GM12873 (cell line): ENCODE measurements around the gene SKAP2.
A peak's percentile ranks its signal among the peaks of the same experiment; 100 is the strongest.

Source experiments
- CTCF ChIP-seq: IDR thresholded peaks from 2 replicates; pipeline ENCODE4 v1.5.1; 2012; ENCODE audit warnings: low read depth, mild to moderate bottlenecking, moderate library complexity, low read length, control low read depth; ENCODE audit not compliant: insufficient read depth; ENCODE audit errors: missing control alignments

The SKAP2 gene

GRCh38 chr7:26688388-26688787, 176.0 kb downstream of the SKAP2 start:
- TF ChIP-seq CTCF = no peak

- no peak for TF ChIP-seq CTCF
Observed at GRCh38 chr7:26687032-26687431, 177.4 kb downstream of the SKAP2 start.

- TF ChIP-seq CTCF = peak; percentile 44
Observed at GRCh38 chr7:26686448-26686981, 177.9 kb downstream of the SKAP2 start.

GRCh38 chr7:26685606-26686005, 178.8 kb downstream of the SKAP2 start:
- TF ChIP-seq CTCF = no peak

- no peak for TF ChIP-seq CTCF
Observed at GRCh38 chr7:26684447-26684846, 179.9 kb downstream of the SKAP2 start.

GRCh38 chr7:26683277-26683676, 181.1 kb downstream of the SKAP2 start:
- TF ChIP-seq CTCF = no peak

GRCh38 chr7:26681819-26682418, 182.5 kb downstream of the SKAP2 start:
- peak; percentile 68 for TF ChIP-seq CTCF
